ENCODE measurements around the gene MALAT1.

Gene MALAT1

GRCh38 chr11:65473278-65473860 lies 25.5 kb upstream of the MALAT1 start:
- Mint-ChIP-seq H3K4me3 (no peak overlapping the region), H3K27me3 (no peaks in the 10 kb centered on the region), H3K4me1 (peaks cover 51% of the 10 kb centered on the region), H3K9me3 (no peaks in the 10 kb centered on the region), H3K27ac (no peak overlapping the region)
- ATAC-seq (no peak), DNase-seq (no peak)

GRCh38 chr11:65474864-65475263 lies 24.0 kb upstream of the MALAT1 start:
- Mint-ChIP-seq H3K27ac (no peak overlapping the region), H3K4me3 (peak overlapping the region in 1 of 2 donors; percentile 9), H3K27me3 (no peaks in the 10 kb centered on the region), H3K4me1 (peaks cover 55% of the 10 kb centered on the region), H3K9me3 (no peaks in the 10 kb centered on the region)
- ATAC-seq (no peak), DNase-seq (no peak)

GRCh38 chr11:65476632-65477148 lies 22.2 kb upstream of the MALAT1 start:
- ATAC-seq, result no peak
- Mint-ChIP-seq H3K4me3 (peak overlapping the region; percentile 85 to 93), H3K9me3 (no peaks in the 10 kb centered on the region), H3K27ac (peak overlapping the region; percentile 96 to 98), H3K27me3 (no peaks in the 10 kb centered on the region), H3K4me1 (peaks cover 45% of the 10 kb centered on the region)
- no peak for DNase-seq

GRCh38 chr11:65477149-65477965 lies 21.5 kb upstream of the MALAT1 start:
- Mint-ChIP-seq H3K4me1 (peaks cover 38% of the 10 kb centered on the region), H3K27ac (peak overlapping the region; percentile 96 to 98), H3K4me3 (peak overlapping the region; percentile 85 to 93), H3K27me3 (no peaks in the 10 kb centered on the region), H3K9me3 (no peaks in the 10 kb centered on the region)
- ATAC-seq (peak; percentile 91), DNase-seq (peak; percentile 79 to 90)

- ATAC-seq, result no peak
- DNase-seq, result no peak
- H3K27me3 Mint-ChIP-seq, result no peaks in the 10 kb centered on the region
- no peak overlapping the region for H3K27ac Mint-ChIP-seq
- H3K9me3 Mint-ChIP-seq, result no peaks in the 10 kb centered on the region
- peaks cover 38% of the 10 kb centered on the region for H3K4me1 Mint-ChIP-seq
- H3K4me3 Mint-ChIP-seq, result peak overlapping the region; percentile 21 to 37
Measured at GRCh38 chr11:65478388-65479183, 20.3 kb upstream of the MALAT1 start.

GRCh38 chr11:65479184-65480145 lies 19.4 kb upstream of the MALAT1 start:
- Mint-ChIP-seq H3K27ac (peak overlapping the region in 1 of 2 donors; percentile 77), H3K9me3 (no peaks in the 10 kb centered on the region), H3K4me3 (no peak overlapping the region), H3K4me1 (peaks cover 38% of the 10 kb centered on the region), H3K27me3 (no peaks in the 10 kb centered on the region)
- DNase-seq (no peak), ATAC-seq (no peak)

GRCh38 chr11:65482306-65482850 lies 16.5 kb upstream of the MALAT1 start:
- Mint-ChIP-seq H3K4me1 (peaks cover 28% of the 10 kb centered on the region), H3K27me3 (no peaks in the 10 kb centered on the region), H3K4me3 (no peak overlapping the region), H3K27ac (no peak overlapping the region), H3K9me3 (no peaks in the 10 kb centered on the region)
- no peak for DNase-seq
- ATAC-seq, result no peak

GRCh38 chr11:65485920-65486219 lies 13.0 kb upstream of the MALAT1 start:
- DNase-seq (no peak), ATAC-seq (no peak)
- Mint-ChIP-seq H3K27me3 (no peaks in the 10 kb centered on the region), H3K27ac (no peak overlapping the region), H3K4me1 (peaks cover 42% of the 10 kb centered on the region), H3K4me3 (no peak overlapping the region), H3K9me3 (no peaks in the 10 kb centered on the region)

- Mint-ChIP-seq H3K4me3 (no peak overlapping the region), H3K4me1 (peaks cover 52% of the 10 kb centered on the region), H3K9me3 (no peaks in the 10 kb centered on the region), H3K27ac (peak overlapping the region; percentile 3 to 54), H3K27me3 (no peaks in the 10 kb centered on the region)
- DNase-seq (no peak), ATAC-seq (no peak)
Measured at GRCh38 chr11:65486570-65487466, 12.0 kb upstream of the MALAT1 start.

GRCh38 chr11:65487467-65488272 lies 11.2 kb upstream of the MALAT1 start:
- peak; percentile 48 for ATAC-seq
- Mint-ChIP-seq H3K27ac (peak overlapping the region; percentile 76 to 77), H3K4me3 (peak overlapping the region; percentile 41 to 79), H3K9me3 (no peaks in the 10 kb centered on the region), H3K4me1 (peaks cover 60% of the 10 kb centered on the region), H3K27me3 (no peaks in the 10 kb centered on the region)
- DNase-seq, result peak in 1 of 2 donors; percentile 31

- Mint-ChIP-seq H3K9me3 (no peaks in the 10 kb centered on the region), H3K27ac (peak overlapping the region; percentile 76 to 80), H3K27me3 (no peaks in the 10 kb centered on the region), H3K4me3 (peak overlapping the region; percentile 41 to 79), H3K4me1 (peaks cover 68% of the 10 kb centered on the region)
- DNase-seq, result no peak
- ATAC-seq, result peak; percentile 61
Measured at GRCh38 chr11:65488273-65489034, 10.4 kb upstream of the MALAT1 start.

- no peaks in the 10 kb centered on the region for H3K27me3 Mint-ChIP-seq
- DNase-seq, result no peak
- ATAC-seq, result no peak
- no peaks in the 10 kb centered on the region for H3K9me3 Mint-ChIP-seq
- H3K4me3 Mint-ChIP-seq, result peak overlapping the region in 1 of 2 donors; percentile 79
- H3K27ac Mint-ChIP-seq, result peak overlapping the region in 1 of 2 donors; percentile 22
- peaks cover 75% of the 10 kb centered on the region for H3K4me1 Mint-ChIP-seq
Measured at GRCh38 chr11:65489035-65489705, 9.7 kb upstream of the MALAT1 start.
